K562 (cell line): ENCODE results near the gene DENR. TPM values are rescaled to one million over a fixed set of nuclear protein-coding genes. Genes with fewer than 3 reads are reported as not detected.

Experiments used
- MGA ChIP-seq: fragments of 450-650 bp; IDR thresholded peaks from 2 replicates; pipeline ENCODE4 v1.6.1; 2016; ENCODE audit warnings: mild to moderate bottlenecking, moderate library complexity
- ZNF398 ChIP-seq: fragments of 250-450 bp; sonication (Bioruptor Pico); IDR thresholded peaks from 2 replicates; pipeline ENCODE4 v1.8.0; 2021; ENCODE audit warnings: moderate library complexity, mild to moderate bottlenecking, inconsistent platforms
- polyA plus RNA-seq, 8 experiments: library from polyadenylated mRNA; depleted of rRNA in 4 of 8; stranded (reverse) in 5 of 8; unstranded in 3 of 8; fragments of >200 nt; fragmentation: Nextera tagmentation in 2 of 8; fragmentation: Illumina TruSeq in 1 of 8; extraction: Ambion mirVana in 2 of 8; extraction: Trizol in 1 of 8; gene quantifications; 2 replicates each; pipeline versions ENCODE4 v1.2.1 to v1.2.3, GENCODE V29; 2011 to 2014; ENCODE audit warnings: inconsistent platforms in 1 of 8, missing spikeins in 1 of 8
- total RNA-seq, 7 experiments: library from RNA; depleted of rRNA in 6 of 7; stranded (reverse); fragments of >200 nt in 6 of 7; fragmentation: Illumina TruSeq in 2 of 7; extraction: Trizol in 2 of 7; gene quantifications; 2 replicates each; pipeline versions ENCODE4 v1.2.1 to v1.2.3, GENCODE V29; 2011 to 2021; ENCODE audit warnings: low replicate concordance in 1 of 7

The DENR gene
- total and polyA plus RNA-seq, 9 of the 15 experiments (the other 6 are each of a cell fraction or from before 2014, with no cell fraction given), result 32.5 to 77.4 (median 54.7) TPM

GRCh38 chr12:122819209-122819785, 66.7 kb downstream of the DENR start (continued):
- no peak for TF ChIP-seq MGA
- no peak for TF ChIP-seq ZNF398 (CRISPR knock-in tag)
